Ovary (tissue), 3 donors: ENCODE data around the gene C19orf53.

Experiments used
- CTCF ChIP-seq, 3 donors: fragments of 450-650 bp in 2 of 3; fragments of 200-600 bp in 1 of 3; IDR thresholded peaks; one replicate each; pipeline versions ENCODE4 v1.5.1 to v1.8.0; 2016 to 2022; ENCODE audit warnings: antibody characterized with exemption in 3 of 3, mild to moderate bottlenecking in 1 of 3
- EP300 ChIP-seq: sonication (generic); formaldehyde crosslinking; IDR thresholded peaks from one replicate; pipeline ENCODE4 v1.6.1; 2017; ENCODE audit warnings: antibody characterized with exemption
- POLR2A ChIP-seq: fragments of 450-650 bp; IDR thresholded peaks from one replicate; pipeline ENCODE4 v1.6.1; 2017; ENCODE audit warnings: antibody characterized with exemption, mild to moderate bottlenecking, moderate library complexity
- donor health status: DM: no; HTN: no; CAD: no.

GRCh38 chr19:13761423-13761822 lies 12.8 kb upstream of the C19orf53 start:
- TF ChIP-seq CTCF (IDR thresholded peaks at IDR 0.05): no peak
- TF ChIP-seq POLR2A: no peak
- no peak for TF ChIP-seq EP300
